SK-N-SH (cell line): ENCODE measurements around the gene TMEM72. TPM values are rescaled to one million over a fixed set of nuclear protein-coding genes. Genes with fewer than 3 reads are reported as not detected.

Source experiments
- CTCF ChIA-PET: fragments of 300-600, 350-600 bp; formaldehyde crosslinking; extraction: SDS; loops from one replicate; lab custom pipeline; 2021; lab: Yijun Ruan, JAX
- POLR2A ChIA-PET: fragments of 350-600 bp; sonication (Branson Sonifier 250); formaldehyde crosslinking; extraction: SDS; loops from one replicate; lab custom pipeline; 2020; ENCODE audit warnings: antibody characterized with exemption, inconsistent platforms; lab: Yijun Ruan, JAX
- DNase-seq: peaks from one replicate; pipeline ENCODE4 v3.0.0; 2012
- H2AFZ ChIP-seq: fragments of 200-600 bp; sonication (generic); 2 replicates; pipeline ENCODE4 v1.8.1; 2016; ENCODE audit warnings: antibody characterized with exemption, mild to moderate bottlenecking, low read depth
- H3F3A ChIP-seq: fragments of 200-600 bp; sonication (generic); replicated peaks from 2 replicates; pipeline ENCODE3; 2016; ENCODE audit warnings: antibody characterized with exemption, mild to moderate bottlenecking; ENCODE audit not compliant: insufficient read depth
- H3K27ac ChIP-seq, 2 experiments: fragments of 200-500 bp in 1 of 2; fragments of 200-600 bp in 1 of 2; sonication (Bioruptor generic) in 1 of 2; sonication (generic), shearing (Covaris generic) in 1 of 2; 2 replicates each; pipeline versions ENCODE4 v1.5.1 to v1.6.1; 2014 to 2016; ENCODE audit warnings: low read depth in 2 of 2, inconsistent platforms in 1 of 2, low read length in 1 of 2, mild to moderate bottlenecking in 1 of 2, mixed read lengths in 1 of 2
- H3K27me3 ChIP-seq: fragments of 200-600 bp; sonication (generic), shearing (Covaris generic); 2 replicates; pipeline ENCODE4 v1.6.1; 2016; ENCODE audit warnings: mixed run types; ENCODE audit not compliant: insufficient read depth
- H3K36me3 ChIP-seq, 2 experiments: fragments of 200-500 bp in 1 of 2; fragments of 200-600 bp in 1 of 2; sonication (Bioruptor generic) in 1 of 2; sonication (generic) in 1 of 2; replicated peaks in 1 of 2; 2 replicates each; pipeline versions ENCODE3 to v1.5.1; 2014 to 2016; ENCODE audit warnings: low read length in 1 of 2, mild to moderate bottlenecking in 1 of 2; ENCODE audit not compliant: insufficient read depth in 2 of 2, control insufficient read depth in 1 of 2
- H3K4me1 ChIP-seq, 2 experiments: fragments of 200-500 bp in 1 of 2; fragments of 200-600 bp in 1 of 2; sonication (Bioruptor generic) in 1 of 2; sonication (generic), shearing (Covaris generic) in 1 of 2; 2 replicates each; pipeline versions ENCODE4 v1.5.1 to v1.6.1; 2014 to 2016; ENCODE audit warnings: low read depth in 1 of 2, low read length in 1 of 2, mixed run types in 1 of 2; ENCODE audit not compliant: insufficient read depth in 2 of 2, control insufficient read depth in 1 of 2
- H3K4me2 ChIP-seq: fragments of 200-600 bp; sonication (generic), shearing (Covaris generic); 2 replicates; pipeline ENCODE4 v1.6.1; 2017; ENCODE audit warnings: mixed run types
- H3K4me3 ChIP-seq, 2 experiments: fragments of 200-500 bp in 1 of 2; fragments of 200-600 bp in 1 of 2; sonication (Bioruptor generic) in 1 of 2; sonication (generic), shearing (Covaris generic) in 1 of 2; 2 replicates each; pipeline versions ENCODE4 v1.5.1 to v1.8.1; 2014 to 2016; ENCODE audit warnings: low read depth in 2 of 2, inconsistent platforms in 1 of 2, low read length in 1 of 2, mild to moderate bottlenecking in 1 of 2, mixed read lengths in 1 of 2, moderate library complexity in 1 of 2
- H3K79me2 ChIP-seq: fragments of 200-600 bp; sonication (generic); 2 replicates; pipeline ENCODE4 v1.8.1; 2017; ENCODE audit warnings: mild to moderate bottlenecking; ENCODE audit not compliant: insufficient read depth
- H3K9ac ChIP-seq: fragments of 200-600 bp; sonication (generic); 2 replicates; pipeline ENCODE4 v1.6.1; 2017; ENCODE audit warnings: mixed run types
- H3K9me2 ChIP-seq: fragments of 200-600 bp; sonication (generic); 2 replicates; pipeline ENCODE4 v1.6.1; 2017; ENCODE audit warnings: mixed run types
- H3K9me3 ChIP-seq: fragments of 200-600 bp; sonication (generic); 2 replicates; pipeline ENCODE4 v1.6.1; 2017; ENCODE audit warnings: mixed run types, mild to moderate bottlenecking, moderate library complexity
- H4K20me1 ChIP-seq: fragments of 200-600 bp; sonication (generic); 2 replicates; pipeline ENCODE4 v1.6.1; 2017; ENCODE audit warnings: mild to moderate bottlenecking, mixed run types; ENCODE audit not compliant: insufficient read depth
- FOSL2 ChIP-seq: IDR thresholded peaks from 2 replicates; pipeline ENCODE4 v1.4.0; 2012; ENCODE audit warnings: low read depth, mild to moderate bottlenecking, moderate library complexity, borderline replicate concordance
- GATA2 ChIP-seq: sonication (generic); formaldehyde crosslinking; IDR thresholded peaks from 2 replicates; pipeline ENCODE4 v1.5.0; 2020; ENCODE audit warnings: mild to moderate bottlenecking, missing genetic modification reagents
- IRF3 ChIP-seq: fragments of 150-350 bp; IDR thresholded peaks from 2 replicates; pipeline ENCODE4 v1.6.1; 2016; ENCODE audit warnings: mild to moderate bottlenecking, low read depth, low read length
- JUND ChIP-seq: IDR thresholded peaks from 2 replicates; pipeline ENCODE4 v1.4.0; 2012
- MAX ChIP-seq: IDR thresholded peaks from 2 replicates; pipeline ENCODE4 v1.4.0; 2012; ENCODE audit warnings: low read depth
- MXI1 ChIP-seq: IDR thresholded peaks from 2 replicates; pipeline ENCODE4 v1.6.1; 2012; ENCODE audit warnings: mild to moderate bottlenecking, low read depth, low read length, improper control_type of control experiment
- RXRA ChIP-seq: IDR thresholded peaks from 2 replicates; pipeline ENCODE4 v1.4.0; 2012; ENCODE audit warnings: low read depth, mild to moderate bottlenecking, borderline replicate concordance
- TAF1 ChIP-seq: IDR thresholded peaks from 2 replicates; pipeline ENCODE4 v1.6.1; 2012; ENCODE audit warnings: low read depth, mild to moderate bottlenecking, low read length, moderate library complexity, borderline replicate concordance
- TEAD4 ChIP-seq: IDR thresholded peaks from 2 replicates; pipeline ENCODE4 v1.4.0; 2012; ENCODE audit warnings: mild to moderate bottlenecking, borderline replicate concordance; ENCODE audit not compliant: insufficient read depth
- USF2 ChIP-seq: fragments of 150-350 bp; IDR thresholded peaks from 2 replicates; pipeline ENCODE4 v1.6.1; 2017; ENCODE audit warnings: antibody characterized with exemption, low read length, low read depth, borderline replicate concordance
- YY1 ChIP-seq: IDR thresholded peaks from 2 replicates; pipeline ENCODE4 v1.4.0; 2012; ENCODE audit warnings: low read depth, mild to moderate bottlenecking
- ZBTB33 ChIP-seq: IDR thresholded peaks from 2 replicates; pipeline ENCODE4 v1.4.0; 2012; ENCODE audit warnings: low read depth, borderline replicate concordance
- WGBS: methylation state at CpG from one replicate; pipeline ENCODE4 v1.1.6; 2017; ENCODE audit warnings: low lambda C conversion rate; 5-methylcytosine and 5-hydroxymethylcytosine counted together
- polyA plus RNA-seq, 3 experiments: library from polyadenylated mRNA; depleted of rRNA; stranded (reverse); fragments of >200 nt; gene quantifications; 2 replicates each; pipeline ENCODE4 v1.2.3, GENCODE V29; 2012

The TMEM72 gene
- polyA plus RNA-seq, 1 of the 3 experiments (the other 2 are of a cell fraction) = not detected

- H4K20me1 ChIP-seq = no peaks in the 10 kb centered on the region
- CTCF ChIA-PET = no interaction called here
Observed at GRCh38 chr10:44906486-44906885, 4.7 kb upstream of the TMEM72 start.

More at GRCh38 chr10:44906486-44906885, 4.7 kb upstream of the TMEM72 start:
- Histone ChIP-seq H3K27me3 (peaks cover 84% of the 10 kb centered on the region), H2AFZ (no peak overlapping the region), H3K9me3 (no peaks in the 10 kb centered on the region), H3K9me2 (no peaks in the 10 kb centered on the region), H3K36me3 (no peaks in the 10 kb centered on the region), H3F3A (no peaks in the 10 kb centered on the region), H3K79me2 (no peaks in the 10 kb centered on the region), H3K4me2 (no peak overlapping the region), H3K4me3 (no peak overlapping the region), H3K9ac (no peak overlapping the region), H3K27ac (no peak overlapping the region), H3K4me1 (no peaks in the 10 kb centered on the region; a peak in 1 of 4 replicates)
- TF ChIP-seq TEAD4 (no peak), FOSL2 (no peak), GATA2 (CRISPR knock-in tag) (no peak), ZBTB33 (no peak), RXRA (no peak), IRF3 (no peak), YY1 (no peak), USF2 (no peak), TAF1 (no peak), MAX (no peak), MXI1 (no peak), JUND (no peak)
- POLR2A ChIA-PET = no interaction called here
- no peak for DNase-seq
- WGBS = 2% methylated on average over 4 of the region's 4 CpGs
